HCT116 (cell line): ENCODE results near the gene PTS. TPM values are rescaled to one million over a fixed set of nuclear protein-coding genes. Genes with fewer than 3 reads are reported as not detected.

ENCODE experiments used
- ATAC-seq: fragments of 200-7000 bp; cut with Tn5 transposase; 2 replicates; pipeline ENCODE4 v1.9.1; 2020; ENCODE audit warnings: mild to moderate bottlenecking, moderate library complexity
- BruUV-seq: library from RNA; stranded (reverse); fragments of 400-500 nt; replicated peaks from 2 replicates; lab custom pipeline; 2021; lab: Mats Ljungman, UMichigan
- CTCF ChIA-PET: fragments of 300-600 bp; sonication (Branson Sonifier 250); formaldehyde crosslinking; loops from one replicate; lab custom pipeline; 2021; ENCODE audit warnings: antibody characterized with exemption; lab: Charles Lee
- POLR2A ChIA-PET: fragments of 300-600, 350-600 bp; sonication (Branson Sonifier 250); formaldehyde crosslinking; loops from one replicate; lab custom pipeline; 2021; ENCODE audit warnings: antibody characterized with exemption; lab: Charles Lee
- RAD21 ChIA-PET, 2 experiments: fragments of 300-600 bp; sonication (Branson Sonifier 250); formaldehyde crosslinking; loops; one replicate each; lab custom pipeline; 2023; ENCODE audit warnings: low total read pairs in 2 of 2; ENCODE audit not compliant: uncharacterized antibody in 2 of 2, unreplicated experiment in 2 of 2, low non-redundant PET in 1 of 2; lab: Charles Lee
- DNase-seq: peaks from one replicate; pipeline ENCODE4 v3.0.0-alpha.2; 2010; ENCODE audit warnings: low read depth, low spot score
- H2AFZ ChIP-seq: fragments of 200-600 bp; shearing (Covaris generic), sonication (generic); 2 replicates; pipeline ENCODE4 v1.6.1; 2017; ENCODE audit warnings: low read depth, mixed run types, mixed read lengths, antibody characterized with exemption, low read length; ENCODE audit not compliant: poor library complexity, severe bottlenecking
- H3K27ac ChIP-seq: 2 replicates; pipeline ENCODE4 v1.5.1; 2012; ENCODE audit warnings: low read depth, low read length
- H3K27me3 ChIP-seq: fragments of 200-600 bp; sonication (generic); 2 replicates; pipeline ENCODE4 v1.6.1; 2016; ENCODE audit warnings: mixed run types, low read length, mixed read lengths; ENCODE audit not compliant: insufficient read depth
- H3K36me3 ChIP-seq, 2 experiments: fragments of 200-500 bp in 1 of 2; fragments of 200-600 bp in 1 of 2; sonication (Bioruptor generic) in 1 of 2; sonication (generic) in 1 of 2; 2 replicates each; pipeline versions ENCODE4 v1.5.1 to v1.6.1; 2014 to 2016; ENCODE audit warnings: low read length in 2 of 2, inconsistent platforms in 1 of 2, mixed read lengths in 1 of 2, mixed run types in 1 of 2; ENCODE audit not compliant: insufficient read depth in 2 of 2, control insufficient read depth in 1 of 2
- H3K4me1 ChIP-seq, 2 experiments: fragments of 200-600 bp in 1 of 2; sonication (generic) in 1 of 2; 2 replicates each; pipeline versions ENCODE4 v1.5.1 to v1.6.1; 2012 to 2017; ENCODE audit warnings: low read length in 2 of 2, inconsistent platforms in 1 of 2, mild to moderate bottlenecking in 1 of 2, mixed read lengths in 1 of 2, mixed run types in 1 of 2, moderate library complexity in 1 of 2; ENCODE audit not compliant: insufficient read depth in 2 of 2, control insufficient read depth in 1 of 2
- H3K4me2 ChIP-seq: fragments of 200-600 bp; sonication (generic); 2 replicates; pipeline ENCODE4 v1.6.1; 2017; ENCODE audit warnings: mixed run types, low read length, mixed read lengths
- H3K4me3 ChIP-seq, 2 experiments: fragments of 200-600 bp in 1 of 2; sonication (generic) in 1 of 2; replicated peaks in 1 of 2; 2 replicates each; pipeline ENCODE4 v1.5.1; 2011 to 2016; ENCODE audit warnings: low read length in 2 of 2, control low read depth in 1 of 2, low read depth in 1 of 2, mild to moderate bottlenecking in 1 of 2, mixed read lengths in 1 of 2, mixed run types in 1 of 2
- H3K79me2 ChIP-seq: fragments of 200-600 bp; sonication (generic); 2 replicates; pipeline ENCODE4 v1.6.1; 2017; ENCODE audit warnings: mild to moderate bottlenecking, mixed run types, low read length, moderate library complexity, mixed read lengths; ENCODE audit not compliant: insufficient read depth
- H3K9ac ChIP-seq: fragments of 200-600 bp; sonication (generic); 2 replicates; pipeline ENCODE4 v1.6.1; 2016; ENCODE audit warnings: low read length, mixed read lengths
- H3K9me2 ChIP-seq: fragments of 200-600 bp; sonication (generic), shearing (Covaris generic); 2 replicates; pipeline ENCODE4 v1.6.1; 2017; ENCODE audit warnings: mixed run types, mild to moderate bottlenecking, moderate library complexity; ENCODE audit not compliant: insufficient read depth
- H3K9me3 ChIP-seq, 2 experiments: fragments of 200-500 bp in 1 of 2; fragments of 200-600 bp in 1 of 2; sonication (Bioruptor generic) in 1 of 2; sonication (generic) in 1 of 2; 2 replicates each; pipeline ENCODE4 v1.6.1; 2014 to 2017; ENCODE audit warnings: low read length in 2 of 2, mixed read lengths in 2 of 2, inconsistent platforms in 1 of 2, low read depth in 1 of 2, mild to moderate bottlenecking in 1 of 2, mixed run types in 1 of 2, moderate library complexity in 1 of 2; ENCODE audit not compliant: control insufficient read depth in 1 of 2, insufficient read depth in 1 of 2
- H4K20me1 ChIP-seq: fragments of 200-600 bp; sonication (generic), shearing (Covaris generic); 2 replicates; pipeline ENCODE4 v1.6.1; 2017; ENCODE audit warnings: mixed run types, mild to moderate bottlenecking, moderate library complexity; ENCODE audit not compliant: insufficient read depth
- CBX3 ChIP-seq: IDR thresholded peaks from 2 replicates; pipeline ENCODE4 v1.6.1; 2012; ENCODE audit warnings: low read depth
- EGR1 ChIP-seq: IDR thresholded peaks from 2 replicates; pipeline ENCODE4 v1.6.1; 2012; ENCODE audit warnings: low read depth
- EZH2phosphoT487 ChIP-seq: fragments of 200-600 bp; IDR thresholded peaks from 2 replicates; pipeline ENCODE4 v1.6.1; 2018; ENCODE audit warnings: antibody characterized with exemption, borderline replicate concordance
- FOSL1 ChIP-seq: IDR thresholded peaks from 2 replicates; pipeline ENCODE4 v1.6.1; 2012; ENCODE audit warnings: low read depth
- POLR2AphosphoS5 ChIP-seq: IDR thresholded peaks from 2 replicates; pipeline ENCODE4 v1.6.1; 2011; ENCODE audit warnings: mild to moderate bottlenecking, low read depth, low read length, moderate library complexity
- RAD21 ChIP-seq: IDR thresholded peaks from 2 replicates; pipeline ENCODE4 v1.6.1; 2012; ENCODE audit warnings: low read depth, mild to moderate bottlenecking
- SP1 ChIP-seq: IDR thresholded peaks from 2 replicates; pipeline ENCODE4 v1.6.1; 2012; ENCODE audit warnings: low read depth
- TCF7L2 ChIP-seq: IDR thresholded peaks from 2 replicates; pipeline ENCODE4 v1.7.0; 2011; ENCODE audit warnings: borderline replicate concordance, inconsistent platforms; ENCODE audit not compliant: insufficient read depth, insufficient read length; ENCODE audit errors: extremely low read depth
- ZFX ChIP-seq: fragments of 450-650 bp; IDR thresholded peaks from 2 replicates; pipeline ENCODE4 v1.6.1; 2017
- intact Hi-C: fragments of 100-400 bp; cut with micrococcal nuclease; formaldehyde crosslinking; loops from 2 replicates; pipeline ENCODE4 v1.10.0; 2022
- total RNA-seq: library from RNA; stranded (reverse); gene quantifications from one replicate; pipeline ENCODE4 v1.2.1, GENCODE V29; 2021; ENCODE audit not compliant: unreplicated experiment
- TF ChIP-seq, protein P1 (sequence below): IDR thresholded peaks from 2 replicates; pipeline ENCODE4 v1.6.1; 2012

The PTS gene
- total RNA-seq, 1 experiment from 2014 or later = 45.7 TPM

DNA sequence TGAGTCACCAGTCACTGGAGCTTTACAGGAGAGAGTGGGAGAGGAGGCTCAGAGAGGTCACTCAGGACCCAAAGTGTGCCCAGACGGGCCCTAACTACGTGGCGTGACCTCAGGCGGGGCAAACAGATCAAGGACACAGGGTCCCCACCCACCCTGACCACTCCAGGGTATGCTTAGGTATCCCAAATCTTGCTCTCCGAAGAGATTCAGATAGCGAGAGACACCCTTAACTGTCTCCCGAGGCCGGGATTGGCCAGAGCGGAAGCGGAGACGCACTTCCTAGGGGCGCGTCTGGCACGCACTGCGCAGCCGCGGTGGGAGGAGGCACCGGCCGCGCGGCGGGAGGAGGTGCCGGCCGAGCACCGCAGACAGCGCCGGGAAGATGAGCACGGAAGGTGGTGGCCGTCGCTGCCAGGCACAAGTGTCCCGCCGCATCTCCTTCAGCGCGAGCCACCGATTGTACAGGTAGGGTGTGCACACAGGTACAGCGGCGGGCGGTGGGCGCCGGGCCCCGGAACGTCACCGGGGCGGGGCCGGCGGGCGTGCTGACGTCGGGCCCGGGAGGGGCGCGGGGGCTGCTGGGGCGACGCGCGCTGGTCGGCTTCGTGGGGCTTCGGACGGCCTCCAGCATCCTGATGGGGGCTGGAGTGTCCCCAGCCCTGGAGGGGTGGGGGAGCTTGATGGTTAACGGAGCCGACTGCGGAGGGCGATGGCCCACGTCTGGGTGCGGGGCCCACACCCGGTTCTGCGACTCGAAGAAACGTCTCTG lies at the start of gene PTS (continued):
- TF ChIP-seq CBX3 (no peak), ZFX (peak; percentile 69), TCF7L2 (no peak), EGR1 (no peak), FOSL1 (no peak), SP1 (no peak)
- TF ChIP-seq, protein P1, sequence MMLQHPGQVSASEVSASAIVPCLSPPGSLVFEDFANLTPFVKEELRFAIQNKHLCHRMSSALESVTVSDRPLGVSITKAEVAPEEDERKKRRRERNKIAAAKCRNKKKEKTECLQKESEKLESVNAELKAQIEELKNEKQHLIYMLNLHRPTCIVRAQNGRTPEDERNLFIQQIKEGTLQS = no peak

DNA sequence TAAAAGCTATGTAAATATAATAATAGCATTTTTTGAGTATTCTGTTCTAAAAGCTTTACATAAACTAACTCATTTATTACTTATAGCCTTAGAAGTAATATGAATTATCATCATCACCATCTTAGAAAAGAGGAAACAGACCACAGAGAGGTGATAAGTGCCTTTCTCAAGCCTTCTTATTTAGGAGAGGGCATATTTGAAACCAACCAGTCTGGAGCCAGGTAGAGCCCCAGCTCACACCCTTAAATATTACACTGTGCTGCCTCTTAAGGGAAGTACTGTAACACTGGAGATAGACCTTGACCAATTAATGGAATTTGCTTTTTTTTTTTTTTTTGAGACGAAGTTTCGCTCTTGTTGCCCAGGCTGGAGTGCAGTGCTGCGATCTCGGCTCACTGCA lies 48.6 kb upstream of the PTS start:
- CTCF ChIA-PET = no interaction called here

More for the DNA sequence above, 48.6 kb upstream of the PTS start:
- H3K9ac ChIP-seq = no peak overlapping the region
- BruUV-seq = no TSS peak
- H3K4me1 ChIP-seq = peaks cover 7 to 29% of the 10 kb centered on the region in 2 experiments; a peak in 3 of 4 replicates
- H3K4me3 ChIP-seq = no peak overlapping the region
- ChIA-PET POLR2A (no interaction called here), RAD21 (interaction anchor here in 1 of 2 experiments (0.6 kb wide), 1 partner anchor 32 kb away, joined by 3 read pairs; no protein-coding TSS in a partner anchor)
- no peaks in the 10 kb centered on the region for H4K20me1 ChIP-seq
- no peaks in the 10 kb centered on the region for H3K27me3 ChIP-seq
- DNase-seq (no peak), ATAC-seq (no peak)
- intact Hi-C loops = loop anchor here (5.0 kb wide), 1 partner anchor 245 kb away; no protein-coding TSS in a partner anchor
- H3K9me3 ChIP-seq = no peaks in the 10 kb centered on the region
- no peaks in the 10 kb centered on the region for H3K9me2 ChIP-seq
- no peak for TF ChIP-seq RAD21
- no peak for TF ChIP-seq EZH2phosphoT487
- TF ChIP-seq, protein P1 = no peak
- TF ChIP-seq POLR2AphosphoS5 = no peak
- no peak overlapping the region for H3K27ac ChIP-seq
- no peaks in the 10 kb centered on the region for H3K79me2 ChIP-seq
- no peak overlapping the region for H2AFZ ChIP-seq
- no peak overlapping the region for H3K4me2 ChIP-seq
- H3K36me3 ChIP-seq = no peaks in the 10 kb centered on the region
